ENCODE results near the gene KMT2D. TPM values are rescaled to one million over a fixed set of nuclear protein-coding genes. Genes with fewer than 3 reads are reported as not detected.

KMT2D gene
- total RNA-seq, 1 donor from 2014 or later, result 99.8 TPM

DNA sequence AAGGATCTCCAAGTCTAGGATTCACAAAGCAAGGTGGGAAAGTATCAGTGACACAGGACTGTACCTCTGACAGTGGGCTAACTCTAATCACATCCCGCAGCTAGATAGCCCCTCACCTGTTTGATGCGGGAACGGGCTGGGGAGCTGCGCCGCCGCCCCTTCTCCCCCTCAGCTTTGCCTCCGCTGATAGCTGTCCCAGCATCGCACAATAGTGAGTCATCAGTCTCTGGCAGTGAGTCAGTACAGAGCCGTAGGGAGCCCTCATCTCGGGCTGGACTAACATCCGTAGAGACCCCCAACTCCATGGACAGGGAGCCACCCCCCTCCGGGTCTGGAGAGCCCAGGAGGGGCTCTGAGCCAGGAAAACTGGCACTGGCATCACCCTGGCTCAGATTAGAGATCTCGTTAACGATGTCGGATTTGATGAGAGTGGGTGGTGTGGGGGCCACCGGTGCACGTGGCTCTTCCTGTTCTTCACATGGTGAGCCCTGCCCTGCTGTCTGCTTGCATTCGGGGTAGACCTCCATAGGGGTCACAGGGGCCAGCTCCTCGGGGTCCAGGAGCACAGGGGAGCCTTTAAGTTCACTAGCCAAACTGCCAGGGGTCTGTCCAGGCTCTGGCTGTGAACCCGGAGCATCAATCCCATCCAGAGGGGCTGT lies 10.9 kb downstream of the KMT2D start:
- Mint-ChIP-seq H3K4me1 (no peaks in the 10 kb centered on the region), H3K9me3 (no peaks in the 10 kb centered on the region), H3K27me3 (ENCODE audit: low read depth) (no peaks in the 10 kb centered on the region), H3K4me3 (no peak overlapping the region), H3K36me3 (ENCODE audit: low read depth) (peaks cover 16% of the 10 kb centered on the region), H3K27ac (ENCODE audit: unreplicated experiment) (no peak overlapping the region)
- no peak for DNase-seq (ENCODE audit: low read depth, low spot score)
- TF ChIP-seq, protein P1, sequence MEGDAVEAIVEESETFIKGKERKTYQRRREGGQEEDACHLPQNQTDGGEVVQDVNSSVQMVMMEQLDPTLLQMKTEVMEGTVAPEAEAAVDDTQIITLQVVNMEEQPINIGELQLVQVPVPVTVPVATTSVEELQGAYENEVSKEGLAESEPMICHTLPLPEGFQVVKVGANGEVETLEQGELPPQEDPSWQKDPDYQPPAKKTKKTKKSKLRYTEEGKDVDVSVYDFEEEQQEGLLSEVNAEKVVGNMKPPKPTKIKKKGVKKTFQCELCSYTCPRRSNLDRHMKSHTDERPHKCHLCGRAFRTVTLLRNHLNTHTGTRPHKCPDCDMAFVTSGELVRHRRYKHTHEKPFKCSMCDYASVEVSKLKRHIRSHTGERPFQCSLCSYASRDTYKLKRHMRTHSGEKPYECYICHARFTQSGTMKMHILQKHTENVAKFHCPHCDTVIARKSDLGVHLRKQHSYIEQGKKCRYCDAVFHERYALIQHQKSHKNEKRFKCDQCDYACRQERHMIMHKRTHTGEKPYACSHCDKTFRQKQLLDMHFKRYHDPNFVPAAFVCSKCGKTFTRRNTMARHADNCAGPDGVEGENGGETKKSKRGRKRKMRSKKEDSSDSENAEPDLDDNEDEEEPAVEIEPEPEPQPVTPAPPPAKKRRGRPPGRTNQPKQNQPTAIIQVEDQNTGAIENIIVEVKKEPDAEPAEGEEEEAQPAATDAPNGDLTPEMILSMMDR (conservative IDR thresholded peaks at IDR 0.05), result no peak

DNA sequence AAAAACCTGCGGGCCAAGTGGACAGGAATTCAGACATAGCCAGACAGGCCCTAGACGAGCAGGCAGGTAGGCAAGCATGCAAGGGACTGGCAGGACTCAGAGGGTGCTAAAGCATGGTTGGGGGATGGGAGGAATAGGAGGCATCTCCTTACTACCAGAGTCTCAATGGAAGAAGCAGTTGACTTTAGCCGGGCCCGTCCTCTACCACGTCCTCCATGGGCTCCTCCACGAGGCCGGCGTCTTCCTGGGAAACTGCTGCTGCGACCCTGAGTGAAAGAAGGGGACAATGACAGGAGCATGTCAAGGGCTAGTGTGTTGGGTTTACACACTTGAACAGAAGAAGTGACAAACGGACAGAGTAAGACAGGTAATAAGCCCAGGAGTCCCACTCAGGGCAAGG lies 11.6 kb downstream of the KMT2D start:
- TF ChIP-seq, protein P1 (conservative IDR thresholded peaks at IDR 0.05), result no peak
- Mint-ChIP-seq H3K4me1 (no peaks in the 10 kb centered on the region), H3K4me3 (no peak overlapping the region), H3K27ac (ENCODE audit: unreplicated experiment) (no peak overlapping the region), H3K27me3 (ENCODE audit: low read depth) (no peaks in the 10 kb centered on the region), H3K9me3 (no peaks in the 10 kb centered on the region), H3K36me3 (ENCODE audit: low read depth) (peaks cover 18% of the 10 kb centered on the region)
- no peak for DNase-seq (ENCODE audit: low read depth, low spot score)

DNA sequence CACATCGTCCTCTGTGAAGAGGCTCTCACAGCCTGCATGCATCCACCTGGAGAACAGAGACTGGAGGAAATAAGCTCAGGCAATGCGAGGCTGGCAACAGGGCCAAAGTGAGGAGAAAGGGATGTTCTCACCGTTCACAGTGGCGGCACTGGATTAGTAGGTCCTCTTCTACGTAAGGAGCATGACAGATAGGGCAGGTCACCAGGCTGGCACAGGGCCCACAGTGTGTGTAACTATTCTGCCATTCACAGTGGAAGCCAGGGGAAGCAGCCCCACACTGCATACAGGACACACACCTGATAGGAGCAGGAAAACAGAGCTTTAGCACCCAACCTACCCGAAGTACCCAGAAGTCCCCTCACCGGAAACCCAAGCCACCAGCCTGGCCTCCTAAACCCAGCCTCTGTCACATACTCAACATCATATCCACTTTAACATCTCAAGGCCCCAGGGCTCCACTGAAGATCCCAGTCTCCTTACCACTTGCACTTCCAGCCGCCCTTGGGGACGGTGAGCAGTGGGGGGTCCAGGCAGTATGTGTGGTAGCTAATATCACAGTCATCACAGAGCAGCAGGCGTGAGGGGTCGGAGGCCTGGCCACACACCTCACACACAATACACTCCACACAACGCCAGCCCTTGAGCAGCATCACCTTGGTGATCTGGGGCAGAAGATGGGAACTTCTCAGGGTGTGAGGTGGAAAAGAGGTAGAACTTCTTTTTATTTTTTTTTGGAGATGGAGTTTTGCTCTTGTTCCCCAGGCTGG lies 14.3 kb downstream of the KMT2D start:
- Mint-ChIP-seq H3K27me3 (ENCODE audit: low read depth) (no peaks in the 10 kb centered on the region), H3K36me3 (ENCODE audit: low read depth) (peaks cover 21% of the 10 kb centered on the region), H3K4me3 (no peak overlapping the region), H3K4me1 (no peaks in the 10 kb centered on the region), H3K27ac (ENCODE audit: unreplicated experiment) (peak overlapping the region; percentile 43), H3K9me3 (no peaks in the 10 kb centered on the region)
- DNase-seq (ENCODE audit: low read depth, low spot score), result no peak
- TF ChIP-seq, protein P1 (conservative IDR thresholded peaks at IDR 0.05), result no peak

DNA sequence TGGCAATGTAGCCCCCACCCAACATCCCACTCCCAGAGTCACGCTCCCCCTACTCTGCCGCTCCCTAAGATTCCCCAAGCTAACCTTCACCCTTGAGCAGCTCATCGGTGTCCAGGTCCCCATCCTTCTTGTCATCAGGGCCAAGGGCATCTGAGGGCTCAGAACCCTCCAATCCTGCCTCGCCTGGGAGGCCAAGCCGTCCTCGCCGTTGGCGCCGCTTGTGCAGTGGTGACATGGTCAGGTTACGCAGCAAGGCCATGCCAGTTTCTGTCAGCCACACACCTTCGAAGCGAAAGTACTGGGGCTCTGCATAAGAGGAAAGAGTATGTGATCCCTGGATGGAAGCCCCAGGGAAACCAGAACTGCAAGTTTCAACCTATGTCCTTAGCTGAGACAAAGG lies 15.9 kb downstream of the KMT2D start:
- Mint-ChIP-seq H3K27me3 (ENCODE audit: low read depth) (no peaks in the 10 kb centered on the region), H3K27ac (ENCODE audit: unreplicated experiment) (no peak overlapping the region), H3K4me3 (no peak overlapping the region), H3K9me3 (no peaks in the 10 kb centered on the region), H3K36me3 (ENCODE audit: low read depth) (peaks cover 21% of the 10 kb centered on the region), H3K4me1 (no peaks in the 10 kb centered on the region)
- no peak for DNase-seq (ENCODE audit: low read depth, low spot score)
- TF ChIP-seq, protein P1 (conservative IDR thresholded peaks at IDR 0.05), result no peak

DNA sequence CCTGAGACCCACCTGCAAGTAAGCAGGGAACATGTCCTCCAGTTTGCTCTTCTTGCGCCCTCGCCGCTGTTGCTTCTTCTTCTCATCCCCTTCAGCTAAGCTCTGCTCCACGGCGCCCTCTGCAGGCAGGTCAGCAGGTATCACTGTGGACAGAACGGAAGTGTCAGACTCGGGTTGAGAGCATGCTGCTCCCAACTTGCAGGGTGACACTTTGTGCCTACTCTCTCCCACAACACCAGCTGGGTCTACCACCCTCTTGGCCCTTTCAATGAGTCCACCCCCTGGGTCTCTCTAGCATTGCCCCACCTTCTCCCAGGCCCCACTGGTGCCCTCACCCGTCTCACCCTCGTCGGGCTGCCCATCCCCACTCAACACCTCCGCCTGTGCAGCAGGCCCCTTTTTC lies 16.7 kb downstream of the KMT2D start:
- DNase-seq (ENCODE audit: low read depth, low spot score), result peak; percentile 71
- TF ChIP-seq, protein P1 (conservative IDR thresholded peaks at IDR 0.05), result peak; percentile 64
- H3K9me3 Mint-ChIP-seq, result no peaks in the 10 kb centered on the region
- no peaks in the 10 kb centered on the region for H3K4me1 Mint-ChIP-seq
- H3K36me3 Mint-ChIP-seq (ENCODE audit: low read depth), result peaks cover 21% of the 10 kb centered on the region
- no peak overlapping the region for H3K27ac Mint-ChIP-seq (ENCODE audit: unreplicated experiment)
- H3K4me3 Mint-ChIP-seq, result no peak overlapping the region
- no peaks in the 10 kb centered on the region for H3K27me3 Mint-ChIP-seq (ENCODE audit: low read depth)

Measured in neural crest cell (in vitro differentiated cells).